Testis (tissue), 3 donors: Measurements from ENCODE around the gene SLC22A31. TPM values are rescaled to one million over a fixed set of nuclear protein-coding genes. Genes with fewer than 3 reads are reported as not detected.

ENCODE experiments used
- DNase-seq: peaks from one replicate; pipeline ENCODE4 v3.0.0-alpha.2; 2019
- H3K27ac ChIP-seq, 2 donors: fragments of 200-600 bp; sonication (generic); one replicate each; pipeline ENCODE4 v1.5.1; 2019
- H3K27me3 ChIP-seq: fragments of 200-600 bp; sonication (generic); one replicate; pipeline ENCODE4 v1.5.1; 2019
- H3K36me3 ChIP-seq: fragments of 200-600 bp; sonication (generic); one replicate; pipeline ENCODE4 v1.5.1; 2017; ENCODE audit warnings: low read depth; ENCODE audit errors: missing control alignments
- H3K4me1 ChIP-seq: fragments of 200-600 bp; sonication (generic); one replicate; pipeline ENCODE4 v1.5.1; 2019
- H3K4me3 ChIP-seq, 2 donors: fragments of 200-600 bp; sonication (generic); one replicate each; pipeline ENCODE4 v1.5.1; 2017 to 2019
- H3K9me3 ChIP-seq: fragments of 200-600 bp; sonication (generic); one replicate; pipeline ENCODE4 v1.5.1; 2017
- CTCF ChIP-seq, 3 experiments: fragments of 450-650 bp in 2 of 3; fragments of 200-600 bp in 1 of 3; sonication (generic) in 1 of 3; IDR thresholded peaks; one replicate each; pipeline ENCODE4 v1.5.1; 2016 to 2019; ENCODE audit warnings: antibody characterized with exemption in 3 of 3, mild to moderate bottlenecking in 2 of 3, moderate library complexity in 1 of 3
- POLR2A ChIP-seq: fragments of 450-650 bp; IDR thresholded peaks from one replicate; pipeline ENCODE4 v1.6.1; 2017; ENCODE audit warnings: antibody characterized with exemption, mild to moderate bottlenecking, moderate library complexity
- WGBS, 2 donors: methylation state at CpG; one replicate each; pipeline ENCODE4 v1.1.5; 2018; 5-methylcytosine and 5-hydroxymethylcytosine counted together
- intact Hi-C: fragments of 100-400 bp; cut with DNase I; formaldehyde crosslinking; loops from one replicate; pipeline ENCODE4 v1.15.1; 2023; ENCODE audit warnings: low total_unique reads
- polyA plus RNA-seq: library from polyadenylated mRNA; stranded (reverse); fragments of 350-450 nt; fragmentation: Illumina TruSeq; extraction: RNeasy Lipid Tissue Mini Kit (QIAGEN cat#74804); gene quantifications from one replicate; pipeline ENCODE4 v1.2.3, GENCODE V29; 2014; ENCODE audit warnings: low read depth, low replicate concordance; ENCODE audit not compliant: insufficient read depth
- total RNA-seq, 2 donors: library from RNA; depleted of rRNA; stranded (reverse); fragments of >200 nt; gene quantifications; one replicate each; pipeline ENCODE4 v1.2.3, GENCODE V29; 2016

The SLC22A31 gene
- total and polyA plus RNA-seq, 3 donors from 2014 or later: 3.9 to 8.2 (median 6.2) TPM

DNA sequence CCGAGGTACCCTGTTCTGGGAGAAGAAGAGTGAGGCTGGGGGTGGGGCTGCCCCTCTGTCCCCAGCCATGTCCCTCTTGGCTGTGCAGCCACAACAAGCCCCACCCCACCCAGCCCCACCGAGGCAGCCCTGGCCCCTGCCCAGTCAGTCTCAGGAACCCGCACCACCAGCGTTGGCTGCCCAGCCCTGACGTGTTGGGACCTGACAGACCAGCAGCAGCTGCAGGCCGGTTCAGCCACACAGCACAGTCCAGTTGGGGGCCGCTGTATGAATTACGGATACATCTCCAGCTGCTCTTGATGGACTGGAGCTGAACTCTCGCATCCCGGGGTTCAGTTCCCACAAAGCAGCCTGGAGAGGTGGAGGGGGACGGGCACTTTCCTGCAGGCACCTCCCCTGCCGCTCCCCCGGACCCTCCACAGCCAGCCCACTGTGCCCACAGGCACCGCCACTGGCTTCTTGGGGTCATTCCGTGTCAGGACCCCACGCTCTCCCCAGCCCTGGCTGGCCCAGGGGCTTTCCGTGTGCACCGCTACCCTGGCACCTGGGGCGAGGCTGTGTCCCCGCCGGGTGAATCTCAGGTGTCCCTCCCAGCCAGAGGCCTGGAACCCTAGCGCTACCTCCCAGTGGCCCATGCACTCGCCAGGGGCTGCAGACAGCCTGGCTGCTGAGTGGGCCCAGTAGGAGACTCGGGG is 21.7 kb downstream of the SLC22A31 start:
- no peak overlapping the region for H3K27ac ChIP-seq
- intact Hi-C loops: no loop called here
- no peak for TF ChIP-seq POLR2A
- TF ChIP-seq CTCF (IDR thresholded peaks at IDR 0.05): no peak

DNA sequence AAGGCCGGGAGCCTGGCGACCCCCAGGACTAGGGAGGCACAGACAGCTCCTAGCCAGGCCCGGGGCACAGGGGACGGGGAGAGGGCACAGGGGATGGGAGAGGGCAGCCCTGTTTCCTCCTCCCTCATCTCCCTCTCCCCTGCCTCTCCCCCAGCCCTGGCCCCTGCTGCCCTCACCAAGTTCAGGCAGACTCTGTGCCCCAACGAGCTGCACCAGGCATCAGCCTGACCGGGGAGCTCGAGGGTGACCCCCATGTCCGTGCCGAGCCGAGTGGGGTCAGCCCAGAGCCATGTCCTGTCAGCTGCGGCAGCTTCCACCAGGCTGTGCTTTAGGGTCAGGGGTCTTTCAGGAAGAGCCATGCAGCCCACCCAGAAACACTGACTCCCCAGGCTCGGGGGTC is 22.8 kb downstream of the SLC22A31 start:
- WGBS, 2 donors: 71 to 73% methylated on average over 6 to 12 of the region's 12 CpGs
- intact Hi-C loops: no loop called here

More for the DNA sequence above, 21.7 kb downstream of the SLC22A31 start:
- Histone ChIP-seq H3K4me3 (no peak overlapping the region), H3K27me3 (no peaks in the 10 kb centered on the region), H3K9me3 (no peaks in the 10 kb centered on the region), H3K36me3 (no peaks in the 10 kb centered on the region), H3K4me1 (no peaks in the 10 kb centered on the region)
- DNase-seq: no peak
- WGBS, 2 donors: 80 to 86% methylated on average over 8 to 24 of the region's 24 CpGs

DNA sequence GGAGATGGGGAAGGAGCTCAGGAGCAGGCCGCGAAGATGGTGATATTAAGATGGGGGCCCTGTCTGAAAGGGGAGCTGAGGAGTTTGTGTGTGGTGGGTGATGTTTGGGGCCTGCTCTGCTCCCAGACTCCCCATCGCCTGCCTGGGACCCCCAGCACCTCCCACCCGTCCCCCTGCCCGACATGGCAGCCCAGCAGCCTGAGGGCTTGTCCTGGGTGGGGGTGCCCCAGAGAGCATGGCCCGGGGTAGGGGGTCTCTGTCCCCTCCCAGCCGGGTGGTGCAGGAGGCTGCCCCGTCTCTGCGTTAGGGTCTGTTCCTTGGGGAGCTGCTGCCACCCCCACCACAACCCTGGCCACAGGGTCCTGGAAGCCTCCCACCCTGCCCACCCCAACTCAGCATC is 23.6 kb downstream of the SLC22A31 start:
- WGBS, 2 donors: 82 to 94% methylated on average over 9 of the region's 9 CpGs
- no peaks in the 10 kb centered on the region for H3K36me3 ChIP-seq
- intact Hi-C loops: no loop called here
- DNase-seq: no peak
- no peaks in the 10 kb centered on the region for H3K4me1 ChIP-seq
- H3K9me3 ChIP-seq: no peaks in the 10 kb centered on the region
- no peaks in the 10 kb centered on the region for H3K27me3 ChIP-seq
- no peak overlapping the region for H3K27ac ChIP-seq
- H3K4me3 ChIP-seq: no peak overlapping the region
- TF ChIP-seq POLR2A: no peak
- no peak for TF ChIP-seq CTCF (IDR thresholded peaks at IDR 0.05)

More for the DNA sequence above, 22.8 kb downstream of the SLC22A31 start:
- Histone ChIP-seq H3K36me3 (no peaks in the 10 kb centered on the region), H3K9me3 (no peaks in the 10 kb centered on the region), H3K4me3 (no peak overlapping the region), H3K27ac (no peak overlapping the region), H3K4me1 (no peaks in the 10 kb centered on the region), H3K27me3 (no peaks in the 10 kb centered on the region)
- TF ChIP-seq CTCF (IDR thresholded peaks at IDR 0.05): no peak
- no peak for TF ChIP-seq POLR2A
- DNase-seq: no peak

GRCh38 chr16:89176147-89176690 is 24.1 kb downstream of the SLC22A31 start:
- H3K9me3 ChIP-seq: no peaks in the 10 kb centered on the region
- WGBS, 2 donors: 73 to 78% methylated on average over 11 to 23 of the region's 27 CpGs
- H3K4me1 ChIP-seq: no peaks in the 10 kb centered on the region
- intact Hi-C loops: no loop called here
- DNase-seq: no peak
- no peak overlapping the region for H3K27ac ChIP-seq
- no peaks in the 10 kb centered on the region for H3K27me3 ChIP-seq
- no peak for TF ChIP-seq POLR2A
- TF ChIP-seq CTCF (IDR thresholded peaks at IDR 0.05): no peak
- H3K36me3 ChIP-seq: no peaks in the 10 kb centered on the region
- H3K4me3 ChIP-seq: no peak overlapping the region
